Embryonic facial prominence (tissue), 1 donor: ENCODE measurements around the gene HYCC1.
"Not testable (repeated sequence)": the region's sequence is repeated elsewhere in the genome, so short reads cannot be mapped to it uniquely, and the experiment has no call there.

Source experiments
- DNase-seq: peaks from one replicate; pipeline ENCODE4 v3.0.0-alpha.2; 2016; ENCODE audit errors: extremely low spot score

Gene HYCC1

DNA sequence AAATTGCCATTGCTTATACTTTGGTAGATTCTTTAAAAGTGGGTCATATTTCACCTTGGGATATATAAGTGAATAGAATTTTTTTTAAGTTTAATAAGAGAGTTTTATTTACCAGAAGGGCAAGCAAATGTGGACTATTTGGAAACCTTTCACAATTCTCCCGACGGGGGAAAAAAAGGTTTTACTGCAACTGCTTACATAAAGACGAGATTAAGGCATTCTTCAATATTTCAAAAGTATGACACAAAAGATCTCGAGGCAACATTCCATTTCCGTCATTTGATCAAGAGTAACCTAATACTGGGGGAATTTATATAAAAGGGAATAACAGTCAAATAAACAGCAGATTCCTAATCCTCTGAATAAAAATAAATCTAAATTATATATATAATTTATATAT is 28.5 kb downstream of the HYCC1 start:
- no peak for DNase-seq

DNA sequence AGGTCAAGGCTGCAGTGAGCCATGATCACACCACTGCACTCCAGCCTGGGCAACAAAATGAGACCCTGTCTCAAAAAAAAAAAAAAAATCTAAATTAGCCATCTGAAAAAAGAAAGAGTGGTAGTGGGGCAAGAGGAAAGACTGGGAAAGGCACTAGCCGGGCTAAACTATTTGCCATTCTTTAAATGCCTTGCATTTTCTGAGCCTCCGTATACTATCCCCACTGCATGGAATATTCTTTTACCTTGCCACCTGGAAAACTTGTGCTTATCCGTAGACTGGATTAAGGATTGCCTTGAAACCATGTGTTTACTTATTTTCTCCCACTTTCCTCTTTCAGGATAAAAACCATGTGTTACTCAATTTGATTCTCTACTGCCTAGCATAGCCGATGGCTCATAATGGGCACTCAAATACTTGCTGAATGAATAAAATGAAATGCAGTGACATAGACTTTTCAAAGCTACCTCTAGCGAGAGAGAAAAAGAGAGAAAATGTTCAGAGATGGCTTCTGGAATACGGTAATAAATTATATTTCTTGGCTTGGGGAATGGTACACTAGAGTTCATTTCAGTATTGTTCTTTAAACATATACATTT is 30.6 kb downstream of the HYCC1 start:
- DNase-seq, result no peak

GRCh38 chr7:22980422-22980821 is 33.5 kb downstream of the HYCC1 start:
- no peak for DNase-seq

DNA sequence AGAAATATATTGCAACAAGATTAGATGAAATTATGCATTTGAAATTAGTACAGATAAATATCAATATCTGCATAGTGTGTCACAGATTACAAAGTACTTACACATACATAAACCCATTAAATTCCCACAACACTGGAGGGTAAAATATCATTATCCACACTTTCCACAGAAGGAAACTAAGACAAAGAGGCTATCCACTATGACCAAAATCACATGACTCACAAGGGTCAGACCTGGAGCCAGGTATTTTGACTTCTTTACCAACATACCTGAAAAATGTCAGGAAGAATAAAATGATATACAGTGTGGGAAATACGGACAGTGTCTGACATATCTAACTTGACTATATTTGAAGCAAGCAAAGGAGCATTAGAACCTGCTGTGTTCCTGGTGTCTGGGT is 34.1 kb downstream of the HYCC1 start:
- DNase-seq, result no peak

DNA sequence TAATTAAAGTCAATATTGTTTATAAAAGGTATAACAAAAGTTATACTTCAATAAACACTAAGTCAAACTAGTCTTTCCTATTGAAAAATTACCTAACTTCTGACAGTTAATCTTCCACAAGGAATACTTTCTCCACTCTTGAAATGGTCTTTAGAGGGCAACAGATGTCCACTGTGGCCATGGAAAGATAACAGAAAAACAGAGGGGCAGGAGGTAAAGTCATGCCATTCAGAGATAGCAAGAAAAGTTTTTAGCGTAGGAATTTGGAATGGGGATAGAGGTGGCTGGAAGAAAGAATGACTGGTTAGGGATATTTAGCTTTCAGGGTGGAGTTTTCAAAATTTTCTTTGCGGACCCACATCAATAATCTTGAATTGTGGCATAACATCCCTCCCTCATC is 34.7 kb downstream of the HYCC1 start:
- no peak for DNase-seq

DNA sequence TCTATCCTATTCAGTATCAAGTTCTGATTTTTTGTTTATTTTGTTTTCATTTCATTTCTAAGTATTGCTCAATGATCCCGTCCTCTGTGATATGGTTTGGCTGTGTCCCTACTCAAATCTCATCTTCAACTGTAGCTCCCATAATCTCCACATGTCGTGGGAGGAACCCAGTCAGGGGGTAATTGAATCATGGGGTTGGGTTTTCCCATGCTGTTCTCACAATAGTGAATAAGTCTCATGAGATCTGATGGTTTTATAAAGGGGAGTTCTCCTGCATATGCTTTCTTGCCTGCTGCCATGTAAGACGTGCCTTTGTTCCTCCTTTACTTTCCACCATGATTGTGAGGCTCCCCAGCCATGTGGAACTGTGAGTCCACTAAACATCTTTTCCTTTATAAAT is 39.3 kb downstream of the HYCC1 start:
- not testable (repeated sequence) for DNase-seq

DNA sequence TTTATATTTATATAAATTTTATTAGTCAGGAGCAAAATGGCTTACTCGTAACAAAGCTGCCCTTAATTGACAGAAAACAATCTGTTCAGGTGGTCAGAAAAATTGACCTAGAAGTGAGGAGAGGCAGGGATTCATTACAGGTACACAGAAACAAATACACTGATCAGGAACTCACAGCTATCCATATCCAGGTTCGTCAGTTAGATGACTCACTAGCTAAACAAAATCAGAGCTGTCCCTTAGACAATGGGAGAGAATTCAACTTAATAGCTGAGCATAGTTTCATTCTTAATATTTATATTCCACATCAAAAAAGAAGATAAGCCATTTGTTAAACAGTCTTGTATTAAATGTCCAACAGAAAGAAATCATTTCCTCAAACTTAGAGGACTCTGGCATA is 41.7 kb downstream of the HYCC1 start:
- no peak for DNase-seq

DNA sequence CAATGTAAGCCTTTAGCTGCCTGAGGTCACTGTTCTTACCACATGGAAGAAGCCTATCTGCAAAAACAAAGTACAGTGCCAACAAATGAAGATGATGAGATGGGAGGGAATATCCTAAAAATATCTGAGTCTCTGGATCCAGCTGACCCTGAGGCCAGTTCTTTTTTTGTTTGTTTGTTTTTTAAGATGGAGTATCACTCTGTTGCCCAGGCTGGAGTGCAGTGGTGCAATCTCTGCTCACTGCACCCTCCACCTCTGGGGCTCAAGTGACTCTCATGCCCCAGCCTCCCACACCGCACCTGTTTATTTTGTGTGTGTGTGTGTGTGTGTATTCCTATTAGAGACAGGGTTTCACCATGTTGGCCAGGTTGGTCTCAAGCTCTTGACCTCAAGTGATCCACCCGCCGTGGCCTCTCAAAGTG is 44.9 kb downstream of the HYCC1 start:
- no peak for DNase-seq
